ENCODE data around the gene CLTCL1.

The CLTCL1 gene

GRCh38 chr22:19231986-19232385, 59.5 kb downstream of the CLTCL1 start:
- H3K27me3 Mint-ChIP-seq (ENCODE audit: low read depth, poor library complexity): peaks cover 6% of the 10 kb centered on the region
- H3K9me3 Mint-ChIP-seq: no peaks in the 10 kb centered on the region
- no peak overlapping the region for H3K27ac Mint-ChIP-seq
- no peaks in the 10 kb centered on the region for H3K4me1 Mint-ChIP-seq
- peaks cover 36% of the 10 kb centered on the region for H3K36me3 Mint-ChIP-seq (ENCODE audit: low read depth)
- DNase-seq: no peak
- H3K4me3 Mint-ChIP-seq: no peak overlapping the region
- TF ChIP-seq CTCF (IDR thresholded peaks at IDR 0.05): no peak

GRCh38 chr22:19229600-19229999, 61.9 kb downstream of the CLTCL1 start:
- Mint-ChIP-seq H3K27me3 (ENCODE audit: low read depth, poor library complexity) (peaks cover 5% of the 10 kb centered on the region), H3K4me3 (no peak overlapping the region), H3K4me1 (no peaks in the 10 kb centered on the region), H3K36me3 (ENCODE audit: low read depth) (peaks cover 36% of the 10 kb centered on the region), H3K9me3 (no peaks in the 10 kb centered on the region), H3K27ac (no peak overlapping the region)
- TF ChIP-seq CTCF (IDR thresholded peaks at IDR 0.05): no peak
- DNase-seq: no peak

- no peak for TF ChIP-seq CTCF (IDR thresholded peaks at IDR 0.05)
- no peak overlapping the region for H3K4me3 Mint-ChIP-seq
- no peak overlapping the region for H3K27ac Mint-ChIP-seq
- H3K36me3 Mint-ChIP-seq (ENCODE audit: low read depth): peaks cover 27% of the 10 kb centered on the region
- no peaks in the 10 kb centered on the region for H3K4me1 Mint-ChIP-seq
- no peaks in the 10 kb centered on the region for H3K9me3 Mint-ChIP-seq
- peaks cover 7% of the 10 kb centered on the region for H3K27me3 Mint-ChIP-seq (ENCODE audit: low read depth, poor library complexity)
- no peak for DNase-seq
Observed at GRCh38 chr22:19228179-19228578, 63.3 kb downstream of the CLTCL1 start.

- Mint-ChIP-seq H3K27ac (no peak overlapping the region), H3K27me3 (ENCODE audit: low read depth, poor library complexity) (peaks cover 7% of the 10 kb centered on the region), H3K9me3 (no peaks in the 10 kb centered on the region), H3K36me3 (ENCODE audit: low read depth) (peaks cover 25% of the 10 kb centered on the region), H3K4me3 (no peak overlapping the region), H3K4me1 (no peaks in the 10 kb centered on the region)
- DNase-seq: no peak
- no peak for TF ChIP-seq CTCF (IDR thresholded peaks at IDR 0.05)
Observed at GRCh38 chr22:19226428-19226827, 65.1 kb downstream of the CLTCL1 start.

GRCh38 chr22:19225560-19225959, 66.0 kb downstream of the CLTCL1 start:
- Mint-ChIP-seq H3K4me3 (no peak overlapping the region), H3K4me1 (no peaks in the 10 kb centered on the region), H3K27me3 (ENCODE audit: low read depth, poor library complexity) (peaks cover 10% of the 10 kb centered on the region), H3K36me3 (ENCODE audit: low read depth) (peaks cover 29% of the 10 kb centered on the region), H3K9me3 (no peaks in the 10 kb centered on the region), H3K27ac (no peak overlapping the region)
- no peak for DNase-seq
- no peak for TF ChIP-seq CTCF (IDR thresholded peaks at IDR 0.05)

- peaks cover 31% of the 10 kb centered on the region for H3K36me3 Mint-ChIP-seq (ENCODE audit: low read depth)
- H3K9me3 Mint-ChIP-seq: no peaks in the 10 kb centered on the region
- TF ChIP-seq CTCF (IDR thresholded peaks at IDR 0.05): no peak
- no peak for DNase-seq
- H3K4me1 Mint-ChIP-seq: no peaks in the 10 kb centered on the region
- H3K27ac Mint-ChIP-seq: no peak overlapping the region
- H3K27me3 Mint-ChIP-seq (ENCODE audit: low read depth, poor library complexity): peaks cover 11% of the 10 kb centered on the region
- H3K4me3 Mint-ChIP-seq: no peak overlapping the region
Observed at GRCh38 chr22:19224985-19225384, 66.5 kb downstream of the CLTCL1 start.
